GM23338 (cell line): ENCODE measurements around the gene CEACAM5. TPM values are rescaled to one million over a fixed set of nuclear protein-coding genes. Genes with fewer than 3 reads are reported as not detected.

Experiments used
- ATAC-seq: fragments of 200-7000 bp; cut with Tn5 transposase; 3 replicates; pipeline ENCODE4 v1.9.1; 2020
- DNase-seq: peaks from one replicate; pipeline ENCODE4 v3.0.0-alpha.2; 2015; ENCODE audit warnings: low spot score
- H2AFZ ChIP-seq: fragments of 200-600 bp; sonication (generic); 2 replicates; pipeline ENCODE4 v1.8.0; 2016; ENCODE audit warnings: antibody characterized with exemption, mild to moderate bottlenecking, moderate library complexity
- H3F3A ChIP-seq: fragments of 200-600 bp; sonication (generic); replicated peaks from 2 replicates; pipeline ENCODE4 v1.8.0; 2017; ENCODE audit warnings: antibody characterized with exemption, mixed run types, low read depth
- H3K27ac ChIP-seq: fragments of 200-600 bp; sonication (generic); 2 replicates; pipeline ENCODE4 v1.6.1; 2016; ENCODE audit warnings: low read depth
- H3K27me3 ChIP-seq: fragments of 200-600 bp; sonication (generic); 2 replicates; pipeline ENCODE4 v1.8.0; 2016; ENCODE audit warnings: mild to moderate bottlenecking, mixed run types, moderate library complexity; ENCODE audit not compliant: insufficient read depth
- H3K36me3 ChIP-seq: fragments of 200-600 bp; sonication (generic); 2 replicates; pipeline ENCODE4 v1.8.0; 2016; ENCODE audit warnings: mild to moderate bottlenecking; ENCODE audit not compliant: insufficient read depth
- H3K4me1 ChIP-seq: fragments of 200-600 bp; sonication (generic); 2 replicates; pipeline ENCODE4 v1.8.0; 2016; ENCODE audit warnings: mild to moderate bottlenecking, moderate library complexity; ENCODE audit not compliant: insufficient read depth
- H3K4me2 ChIP-seq: fragments of 200-600 bp; sonication (generic); 2 replicates; pipeline ENCODE4 v1.7.1; 2017; ENCODE audit warnings: mixed run types
- H3K4me3 ChIP-seq: fragments of 200-600 bp; sonication (generic); 2 replicates; pipeline ENCODE4 v1.6.1; 2016; ENCODE audit warnings: mixed run types
- H3K79me2 ChIP-seq: fragments of 200-600 bp; sonication (generic); replicated peaks from 2 replicates; pipeline ENCODE4 v1.8.0; 2017; ENCODE audit warnings: mild to moderate bottlenecking; ENCODE audit not compliant: insufficient read depth
- H3K9me2 ChIP-seq: fragments of 200-600 bp; sonication (generic); 2 replicates; pipeline ENCODE4 v1.8.0; 2017; ENCODE audit not compliant: insufficient read depth
- H4K20me1 ChIP-seq: fragments of 200-600 bp; sonication (generic); replicated peaks from 2 replicates; pipeline ENCODE4 v1.8.0; 2017; ENCODE audit warnings: mild to moderate bottlenecking; ENCODE audit not compliant: insufficient read depth
- H3K27ac Mint-ChIP-seq: 2 replicates; pipeline ENCODE4 v1.8.0; 2020; ENCODE audit warnings: inconsistent platforms, mild to moderate bottlenecking, moderate library complexity, mixed read lengths
- H3K27me3 Mint-ChIP-seq: 3 replicates; pipeline ENCODE4 v1.8.0; 2022; ENCODE audit warnings: low read depth, mild to moderate bottlenecking, moderate library complexity, mixed read lengths, inconsistent platforms; ENCODE audit not compliant: insufficient read depth, poor library complexity
- H3K36me3 Mint-ChIP-seq: 3 replicates; pipeline ENCODE4 v1.8.0; 2021; ENCODE audit warnings: low read depth, mild to moderate bottlenecking, inconsistent platforms, moderate library complexity, mixed read lengths
- H3K4me1 Mint-ChIP-seq: 3 replicates; pipeline ENCODE4 v1.8.0; 2020; ENCODE audit warnings: mild to moderate bottlenecking, inconsistent platforms, mixed read lengths
- H3K4me3 Mint-ChIP-seq: 3 replicates; pipeline ENCODE4 v1.8.0; 2021; ENCODE audit warnings: moderate library complexity, mild to moderate bottlenecking, inconsistent platforms, mixed read lengths
- H3K9me3 Mint-ChIP-seq: 3 replicates; pipeline ENCODE4 v1.8.0; 2020; ENCODE audit warnings: moderate library complexity, mild to moderate bottlenecking, inconsistent platforms, mixed read lengths
- POLR2AphosphoS5 ChIP-seq: IDR thresholded peaks from 2 replicates; pipeline ENCODE4 v1.6.1; 2016; ENCODE audit warnings: antibody characterized with exemption, low read depth
- REST ChIP-seq: IDR thresholded peaks from one replicate; pipeline ENCODE4 v1.6.1; 2018; ENCODE audit warnings: antibody characterized with exemption; ENCODE audit not compliant: unreplicated experiment
- ZNF331 ChIP-seq: fragments of 250-450 bp; sonication (Bioruptor Pico); IDR thresholded peaks from 2 replicates; pipeline ENCODE4 v1.5.0; 2020; ENCODE audit warnings: low read depth, mild to moderate bottlenecking, moderate library complexity
- polyA plus RNA-seq: library from polyadenylated mRNA; unstranded; fragments of >200 nt; fragmentation: Nextera tagmentation; extraction: Ambion mirVana; gene quantifications from 2 replicates; pipeline ENCODE4 v1.2.1, GENCODE V29; 2016
- total RNA-seq: library from RNA; depleted of rRNA; stranded (reverse); fragments of >200 nt; shearing (Covaris generic); gene quantifications from 2 replicates; pipeline ENCODE4 v1.2.3, GENCODE V29; 2014
- TF ChIP-seq, protein P1 (sequence below): fragments of 250-450 bp; sonication (Bioruptor Pico); IDR thresholded peaks from 2 replicates; pipeline ENCODE4 v1.5.0; 2020; ENCODE audit warnings: mild to moderate bottlenecking, moderate library complexity
- TF ChIP-seq, protein P2 (sequence below), 2 experiments: fragments of 200-600 bp in 1 of 2; sonication (generic) in 1 of 2; conservative IDR thresholded peaks; 2 replicates each; pipeline versions ENCODE4 v1.5.1 to v1.6.1; 2016 to 2017; ENCODE audit warnings: antibody characterized with exemption in 2 of 2, low read depth in 2 of 2, mild to moderate bottlenecking in 2 of 2, moderate library complexity in 1 of 2

Gene CEACAM5
- total and polyA plus RNA-seq, 2 experiments from 2014 or later: not detected

- Mint-ChIP-seq H3K27ac (no peak overlapping the region), H3K9me3 (no peaks in the 10 kb centered on the region), H3K27me3 (peaks cover 17% of the 10 kb centered on the region), H3K36me3 (no peaks in the 10 kb centered on the region), H3K4me3 (peak overlapping the region; percentile 74), H3K4me1 (peaks cover 2% of the 10 kb centered on the region; the same call in 1 of the 3 replicates)
- Histone ChIP-seq H3K27ac (no peak overlapping the region), H3F3A (no peaks in the 10 kb centered on the region), H3K27me3 (no peaks in the 10 kb centered on the region), H3K36me3 (no peaks in the 10 kb centered on the region), H2AFZ (peak overlapping the region; percentile 99), H3K79me2 (no peaks in the 10 kb centered on the region), H4K20me1 (peaks cover 7% of the 10 kb centered on the region), H3K4me3 (peak overlapping the region; percentile 67), H3K9me2 (no peaks in the 10 kb centered on the region), H3K4me2 (peak overlapping the region; percentile 84), H3K4me1 (no peaks in the 10 kb centered on the region)
- peak; percentile 94 for ATAC-seq
- TF ChIP-seq, protein P1, sequence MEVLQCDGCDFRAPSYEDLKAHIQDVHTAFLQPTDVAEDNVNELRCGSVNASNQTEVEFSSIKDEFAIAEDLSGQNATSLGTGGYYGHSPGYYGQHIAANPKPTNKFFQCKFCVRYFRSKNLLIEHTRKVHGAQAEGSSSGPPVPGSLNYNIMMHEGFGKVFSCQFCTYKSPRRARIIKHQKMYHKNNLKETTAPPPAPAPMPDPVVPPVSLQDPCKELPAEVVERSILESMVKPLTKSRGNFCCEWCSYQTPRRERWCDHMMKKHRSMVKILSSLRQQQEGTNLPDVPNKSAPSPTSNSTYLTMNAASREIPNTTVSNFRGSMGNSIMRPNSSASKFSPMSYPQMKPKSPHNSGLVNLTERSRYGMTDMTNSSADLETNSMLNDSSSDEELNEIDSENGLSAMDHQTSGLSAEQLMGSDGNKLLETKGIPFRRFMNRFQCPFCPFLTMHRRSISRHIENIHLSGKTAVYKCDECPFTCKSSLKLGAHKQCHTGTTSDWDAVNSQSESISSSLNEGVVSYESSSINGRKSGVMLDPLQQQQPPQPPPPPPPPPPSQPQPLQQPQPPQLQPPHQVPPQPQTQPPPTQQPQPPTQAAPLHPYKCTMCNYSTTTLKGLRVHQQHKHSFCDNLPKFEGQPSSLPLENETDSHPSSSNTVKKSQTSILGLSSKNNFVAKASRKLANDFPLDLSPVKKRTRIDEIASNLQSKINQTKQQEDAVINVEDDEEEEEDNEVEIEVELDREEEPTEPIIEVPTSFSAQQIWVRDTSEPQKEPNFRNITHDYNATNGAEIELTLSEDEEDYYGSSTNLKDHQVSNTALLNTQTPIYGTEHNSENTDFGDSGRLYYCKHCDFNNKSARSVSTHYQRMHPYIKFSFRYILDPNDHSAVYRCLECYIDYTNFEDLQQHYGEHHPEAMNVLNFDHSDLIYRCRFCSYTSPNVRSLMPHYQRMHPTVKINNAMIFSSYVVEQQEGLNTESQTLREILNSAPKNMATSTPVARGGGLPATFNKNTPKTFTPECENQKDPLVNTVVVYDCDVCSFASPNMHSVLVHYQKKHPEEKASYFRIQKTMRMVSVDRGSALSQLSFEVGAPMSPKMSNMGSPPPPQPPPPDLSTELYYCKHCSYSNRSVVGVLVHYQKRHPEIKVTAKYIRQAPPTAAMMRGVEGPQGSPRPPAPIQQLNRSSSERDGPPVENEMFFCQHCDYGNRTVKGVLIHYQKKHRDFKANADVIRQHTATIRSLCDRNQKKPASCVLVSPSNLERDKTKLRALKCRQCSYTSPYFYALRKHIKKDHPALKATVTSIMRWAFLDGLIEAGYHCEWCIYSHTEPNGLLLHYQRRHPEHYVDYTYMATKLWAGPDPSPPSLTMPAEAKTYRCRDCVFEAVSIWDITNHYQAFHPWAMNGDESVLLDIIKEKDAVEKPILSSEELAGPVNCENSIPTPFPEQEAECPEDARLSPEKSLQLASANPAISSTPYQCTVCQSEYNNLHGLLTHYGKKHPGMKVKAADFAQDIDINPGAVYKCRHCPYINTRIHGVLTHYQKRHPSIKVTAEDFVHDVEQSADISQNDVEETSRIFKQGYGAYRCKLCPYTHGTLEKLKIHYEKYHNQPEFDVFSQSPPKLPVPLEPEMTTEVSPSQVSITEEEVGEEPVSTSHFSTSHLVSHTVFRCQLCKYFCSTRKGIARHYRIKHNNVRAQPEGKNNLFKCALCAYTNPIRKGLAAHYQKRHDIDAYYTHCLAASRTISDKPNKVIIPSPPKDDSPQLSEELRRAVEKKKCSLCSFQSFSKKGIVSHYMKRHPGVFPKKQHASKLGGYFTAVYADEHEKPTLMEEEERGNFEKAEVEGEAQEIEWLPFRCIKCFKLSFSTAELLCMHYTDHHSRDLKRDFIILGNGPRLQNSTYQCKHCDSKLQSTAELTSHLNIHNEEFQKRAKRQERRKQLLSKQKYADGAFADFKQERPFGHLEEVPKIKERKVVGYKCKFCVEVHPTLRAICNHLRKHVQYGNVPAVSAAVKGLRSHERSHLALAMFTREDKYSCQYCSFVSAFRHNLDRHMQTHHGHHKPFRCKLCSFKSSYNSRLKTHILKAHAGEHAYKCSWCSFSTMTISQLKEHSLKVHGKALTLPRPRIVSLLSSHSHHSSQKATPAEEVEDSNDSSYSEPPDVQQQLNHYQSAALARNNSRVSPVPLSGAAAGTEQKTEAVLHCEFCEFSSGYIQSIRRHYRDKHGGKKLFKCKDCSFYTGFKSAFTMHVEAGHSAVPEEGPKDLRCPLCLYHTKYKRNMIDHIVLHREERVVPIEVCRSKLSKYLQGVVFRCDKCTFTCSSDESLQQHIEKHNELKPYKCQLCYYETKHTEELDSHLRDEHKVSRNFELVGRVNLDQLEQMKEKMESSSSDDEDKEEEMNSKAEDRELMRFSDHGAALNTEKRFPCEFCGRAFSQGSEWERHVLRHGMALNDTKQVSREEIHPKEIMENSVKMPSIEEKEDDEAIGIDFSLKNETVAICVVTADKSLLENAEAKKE (CRISPR knock-in tag): no peak
- TF ChIP-seq, protein P2, sequence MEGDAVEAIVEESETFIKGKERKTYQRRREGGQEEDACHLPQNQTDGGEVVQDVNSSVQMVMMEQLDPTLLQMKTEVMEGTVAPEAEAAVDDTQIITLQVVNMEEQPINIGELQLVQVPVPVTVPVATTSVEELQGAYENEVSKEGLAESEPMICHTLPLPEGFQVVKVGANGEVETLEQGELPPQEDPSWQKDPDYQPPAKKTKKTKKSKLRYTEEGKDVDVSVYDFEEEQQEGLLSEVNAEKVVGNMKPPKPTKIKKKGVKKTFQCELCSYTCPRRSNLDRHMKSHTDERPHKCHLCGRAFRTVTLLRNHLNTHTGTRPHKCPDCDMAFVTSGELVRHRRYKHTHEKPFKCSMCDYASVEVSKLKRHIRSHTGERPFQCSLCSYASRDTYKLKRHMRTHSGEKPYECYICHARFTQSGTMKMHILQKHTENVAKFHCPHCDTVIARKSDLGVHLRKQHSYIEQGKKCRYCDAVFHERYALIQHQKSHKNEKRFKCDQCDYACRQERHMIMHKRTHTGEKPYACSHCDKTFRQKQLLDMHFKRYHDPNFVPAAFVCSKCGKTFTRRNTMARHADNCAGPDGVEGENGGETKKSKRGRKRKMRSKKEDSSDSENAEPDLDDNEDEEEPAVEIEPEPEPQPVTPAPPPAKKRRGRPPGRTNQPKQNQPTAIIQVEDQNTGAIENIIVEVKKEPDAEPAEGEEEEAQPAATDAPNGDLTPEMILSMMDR (conservative IDR thresholded peaks at IDR 0.05; ENCODE audit: low read depth in 2 of 2): peak; percentile 65 to 100
- peak; percentile 37 for TF ChIP-seq REST
- no peak for TF ChIP-seq ZNF331 (CRISPR knock-in tag)
- TF ChIP-seq POLR2AphosphoS5: no peak
- peak; percentile 93 for DNase-seq
These were observed 1.5 kb upstream of the CEACAM5 start for GRCh38 chr19:41706741-41707501.
